B cell (primary cell): ENCODE measurements around the gene LDB1. TPM values are rescaled to one million over a fixed set of nuclear protein-coding genes. Genes with fewer than 3 reads are reported as not detected.

Source experiments
- ATAC-seq: fragments of 200-7000 bp; cut with Tn5 transposase; one replicate; pipeline ENCODE4 v1.10.0; 2021; ENCODE audit warnings: low read depth, mild to moderate bottlenecking, moderate number of reproducible peaks, moderate library complexity
- CTCF ChIA-PET: fragments of 350-600 bp; sonication (Branson Sonifier 250); formaldehyde crosslinking; loops from one replicate; lab custom pipeline; 2021; ENCODE audit warnings: antibody characterized with exemption, inconsistent platforms; lab: Charles Lee
- POLR2A ChIA-PET: fragments of 350-600 bp; sonication (Branson Sonifier 250); formaldehyde crosslinking; loops from one replicate; lab custom pipeline; 2021; ENCODE audit warnings: antibody characterized with exemption; lab: Charles Lee
- DNase-seq: peaks from one replicate; pipeline ENCODE4 v3.0.0; 2013
- H2AFZ ChIP-seq: 2 replicates; pipeline ENCODE4 v1.6.1; 2012; ENCODE audit warnings: mild to moderate bottlenecking, low read depth, low read length; ENCODE audit not compliant: insufficient read depth, poor library complexity, severe bottlenecking
- H3K27ac ChIP-seq, 2 donors: 1 replicate in 1 of 2; 2 replicates in 1 of 2; pipeline ENCODE4 v1.5.1; 2012 to 2013; ENCODE audit warnings: low read length in 2 of 2, mild to moderate bottlenecking in 2 of 2, moderate library complexity in 1 of 2
- H3K27me3 ChIP-seq, 4 experiments: fragments of 200-600 bp in 1 of 4; sonication (generic) in 1 of 4; replicated peaks in 1 of 4; 1 replicate in 2 of 4; 2 replicates in 2 of 4; pipeline versions ENCODE4 v1.6.1 to v1.7.0; 2013 to 2016; ENCODE audit warnings: low read length in 3 of 4, mild to moderate bottlenecking in 2 of 4, mixed read lengths in 1 of 4, moderate library complexity in 1 of 4; ENCODE audit not compliant: insufficient read depth in 4 of 4, control insufficient read depth in 3 of 4; ENCODE audit errors: control extremely low read depth in 1 of 4
- H3K36me3 ChIP-seq, 2 experiments: replicated peaks in 1 of 2; 1 replicate in 1 of 2; 2 replicates in 1 of 2; pipeline versions ENCODE4 v1.6.1 to v1.7.1; 2013; ENCODE audit warnings: low read length in 1 of 2; ENCODE audit not compliant: insufficient read depth in 2 of 2, control insufficient read depth in 1 of 2; ENCODE audit errors: control extremely low read depth in 1 of 2, extremely low read depth in 1 of 2
- H3K4me1 ChIP-seq, 2 donors: fragments of 200-600 bp in 1 of 2; sonication (generic) in 1 of 2; 1 replicate in 1 of 2; 2 replicates in 1 of 2; pipeline versions ENCODE4 v1.5.1 to v1.6.1; 2013 to 2017; ENCODE audit warnings: low read length in 2 of 2; ENCODE audit not compliant: control insufficient read depth in 2 of 2, insufficient read depth in 2 of 2
- H3K4me2 ChIP-seq: replicated peaks from 2 replicates; pipeline ENCODE3; 2012; ENCODE audit warnings: mild to moderate bottlenecking, low read depth, low read length; ENCODE audit not compliant: poor library complexity, severe bottlenecking
- H3K4me3 ChIP-seq, 5 experiments: fragments of 200-600 bp in 1 of 5; sonication (generic) in 1 of 5; 1 replicate in 3 of 5; 2 replicates in 2 of 5; pipeline versions ENCODE4 v1.5.1 to v1.7.0; 2011 to 2016; ENCODE audit warnings: low read length in 4 of 5, mild to moderate bottlenecking in 4 of 5, low read depth in 2 of 5, control low read depth in 1 of 5, moderate library complexity in 1 of 5; ENCODE audit not compliant: insufficient read depth in 1 of 5; ENCODE audit errors: control extremely low read depth in 1 of 5, extremely low read depth in 1 of 5
- H3K79me2 ChIP-seq: fragments of 200-600 bp; sonication (generic); one replicate; pipeline ENCODE4 v1.6.0; 2016; ENCODE audit warnings: low read length; ENCODE audit not compliant: control insufficient read depth, insufficient read depth
- H3K9ac ChIP-seq: fragments of 200-600 bp; sonication (generic); 2 replicates; pipeline ENCODE4 v1.6.1; 2017; ENCODE audit warnings: mild to moderate bottlenecking, low read length, moderate library complexity
- H3K9me3 ChIP-seq, 3 donors: one replicate each; pipeline versions ENCODE4 v1.6.1 to v1.7.1; 2013; ENCODE audit warnings: low read length in 2 of 3; ENCODE audit not compliant: control insufficient read depth in 2 of 3, insufficient read depth in 1 of 3; ENCODE audit errors: control extremely low read depth in 1 of 3
- H4K20me1 ChIP-seq: 2 replicates; pipeline ENCODE4 v1.6.0; 2012; ENCODE audit warnings: mild to moderate bottlenecking, low read length; ENCODE audit not compliant: insufficient read depth, control insufficient read depth, poor library complexity, severe bottlenecking
- H3K27ac Mint-ChIP-seq: one replicate; pipeline ENCODE4 v1.8.0; 2021; ENCODE audit warnings: mixed read lengths
- H3K27me3 Mint-ChIP-seq: one replicate; pipeline ENCODE4 v1.8.0; 2021; ENCODE audit warnings: mixed read lengths
- H3K4me1 Mint-ChIP-seq: one replicate; pipeline ENCODE4 v1.8.0; 2021; ENCODE audit warnings: mixed read lengths
- H3K4me3 Mint-ChIP-seq: one replicate; pipeline ENCODE4 v1.8.0; 2021; ENCODE audit warnings: mixed read lengths
- H3K9me3 Mint-ChIP-seq: one replicate; pipeline ENCODE4 v1.8.0; 2022; ENCODE audit warnings: mixed read lengths; ENCODE audit not compliant: insufficient read depth
- EZH2 ChIP-seq: IDR thresholded peaks from 2 replicates; pipeline ENCODE4 v1.6.1; 2012; ENCODE audit warnings: borderline replicate concordance, low read depth, mild to moderate bottlenecking, moderate library complexity, low read length; ENCODE audit not compliant: insufficient read depth, poor library complexity, severe bottlenecking
- WGBS: methylation state at CpG from one replicate; pipeline ENCODE4 v1.1.5; 2013; ENCODE audit warnings: missing lambda C conversion rate; ENCODE audit not compliant: insufficient coverage; 5-methylcytosine and 5-hydroxymethylcytosine counted together
- intact Hi-C: fragments of 100-400 bp; cut with micrococcal nuclease; formaldehyde crosslinking; loops from one replicate; pipeline ENCODE4 v1.10.0; 2022
- polyA plus RNA-seq: library from polyadenylated mRNA; depleted of rRNA; stranded (reverse); fragments of >200 nt; gene quantifications from 2 replicates; pipeline ENCODE4 v1.2.3, GENCODE V29; 2012
- total RNA-seq, 2 donors: library from RNA; stranded (reverse); fragments of 120-200 nt in 1 of 2; gene quantifications; 1 replicate in 1 of 2; 2 replicates in 1 of 2; pipeline versions ENCODE4 v1.2.3 to v1.2.4, GENCODE V29; 2013 to 2022
- TF ChIP-seq, protein P1 (sequence below): fragments of 200-600 bp; IDR thresholded peaks from one replicate; pipeline ENCODE4 v1.8.0; 2022; ENCODE audit warnings: antibody characterized with exemption, mild to moderate bottlenecking

Gene LDB1
- total and polyA plus RNA-seq, 2 donors (not counting 1 experiment from before 2014, with no cell fraction given) = 114 to 139 TPM

DNA sequence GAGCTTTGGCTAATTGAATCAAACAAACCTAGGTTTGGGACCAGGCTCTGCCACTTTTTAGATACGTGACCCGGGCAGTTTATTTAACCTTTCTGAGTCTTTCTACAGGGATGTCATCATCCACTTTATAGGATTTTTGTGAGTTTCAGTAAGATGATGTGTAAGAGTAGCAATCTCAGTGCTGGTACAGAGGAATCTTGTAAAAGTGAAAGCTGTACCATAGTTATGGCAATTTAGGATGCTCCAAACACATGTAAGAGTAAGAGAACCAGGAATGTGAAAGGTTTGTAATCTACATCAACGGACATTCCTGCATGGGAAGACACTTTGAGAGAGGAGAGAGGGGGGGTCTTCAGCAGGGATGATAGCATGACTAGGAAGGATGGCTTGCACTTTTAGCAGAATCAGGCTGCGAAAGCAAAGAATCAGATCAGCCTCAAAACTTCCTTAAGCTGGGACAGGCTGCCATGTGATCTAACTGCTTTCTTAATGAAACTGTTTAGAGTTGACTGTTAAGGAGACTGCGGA, 33.0 kb upstream of the LDB1 start:
- peak overlapping the region; percentile 99 for H3K9ac ChIP-seq
- DNase-seq (no peak), ATAC-seq (no peak)
- TF ChIP-seq EZH2 = no peak
- TF ChIP-seq, protein P1, sequence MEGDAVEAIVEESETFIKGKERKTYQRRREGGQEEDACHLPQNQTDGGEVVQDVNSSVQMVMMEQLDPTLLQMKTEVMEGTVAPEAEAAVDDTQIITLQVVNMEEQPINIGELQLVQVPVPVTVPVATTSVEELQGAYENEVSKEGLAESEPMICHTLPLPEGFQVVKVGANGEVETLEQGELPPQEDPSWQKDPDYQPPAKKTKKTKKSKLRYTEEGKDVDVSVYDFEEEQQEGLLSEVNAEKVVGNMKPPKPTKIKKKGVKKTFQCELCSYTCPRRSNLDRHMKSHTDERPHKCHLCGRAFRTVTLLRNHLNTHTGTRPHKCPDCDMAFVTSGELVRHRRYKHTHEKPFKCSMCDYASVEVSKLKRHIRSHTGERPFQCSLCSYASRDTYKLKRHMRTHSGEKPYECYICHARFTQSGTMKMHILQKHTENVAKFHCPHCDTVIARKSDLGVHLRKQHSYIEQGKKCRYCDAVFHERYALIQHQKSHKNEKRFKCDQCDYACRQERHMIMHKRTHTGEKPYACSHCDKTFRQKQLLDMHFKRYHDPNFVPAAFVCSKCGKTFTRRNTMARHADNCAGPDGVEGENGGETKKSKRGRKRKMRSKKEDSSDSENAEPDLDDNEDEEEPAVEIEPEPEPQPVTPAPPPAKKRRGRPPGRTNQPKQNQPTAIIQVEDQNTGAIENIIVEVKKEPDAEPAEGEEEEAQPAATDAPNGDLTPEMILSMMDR = no peak
- H3K79me2 ChIP-seq = peaks cover 60% of the 10 kb centered on the region
- 23% methylated on average over 3 of the region's 5 CpGs for WGBS
- Mint-ChIP-seq H3K4me3 (peak overlapping the region; percentile 95), H3K9me3 (no peaks in the 10 kb centered on the region), H3K4me1 (peaks cover 36% of the 10 kb centered on the region), H3K27me3 (no peaks in the 10 kb centered on the region), H3K27ac (peak overlapping the region; percentile 95)
- H3K4me3 ChIP-seq = peak overlapping the region; percentile 22 to 99 (median 96)
- no peaks in the 10 kb centered on the region for H3K27me3 ChIP-seq
- intact Hi-C loops = loop anchor here (2.0 to 5.0 kb wide), 3 partner anchors 268 to 1244 kb away; partner anchors contain the start of genes ARL3, ATP5MK, FBXL15 and PDCD11
- ChIA-PET CTCF (interaction anchor here (1.2 to 1.5 kb wide), 2 partner anchors 17 to 20 kb away, joined by 4 read pairs; partner anchors contain the start of gene PPRC1), POLR2A (interaction anchor here (0.6 to 1.4 kb wide), 2 partner anchors 31 to 102 kb away, joined by 4 to 5 read pairs; no protein-coding TSS in a partner anchor)
- peaks cover 0 to 45% of the 10 kb centered on the region in 2 experiments for H3K36me3 ChIP-seq
- peaks cover 0 to 5% (median 0%) of the 10 kb centered on the region in 3 donors for H3K9me3 ChIP-seq
- peak overlapping the region; percentile 95 for H3K4me2 ChIP-seq
- peak overlapping the region; percentile 89 for H2AFZ ChIP-seq
- peak overlapping the region; percentile 85 to 93 for H3K27ac ChIP-seq
- H3K4me1 ChIP-seq = peaks cover 15 to 24% of the 10 kb centered on the region in 2 donors
- H4K20me1 ChIP-seq = peaks cover 43% of the 10 kb centered on the region

DNA sequence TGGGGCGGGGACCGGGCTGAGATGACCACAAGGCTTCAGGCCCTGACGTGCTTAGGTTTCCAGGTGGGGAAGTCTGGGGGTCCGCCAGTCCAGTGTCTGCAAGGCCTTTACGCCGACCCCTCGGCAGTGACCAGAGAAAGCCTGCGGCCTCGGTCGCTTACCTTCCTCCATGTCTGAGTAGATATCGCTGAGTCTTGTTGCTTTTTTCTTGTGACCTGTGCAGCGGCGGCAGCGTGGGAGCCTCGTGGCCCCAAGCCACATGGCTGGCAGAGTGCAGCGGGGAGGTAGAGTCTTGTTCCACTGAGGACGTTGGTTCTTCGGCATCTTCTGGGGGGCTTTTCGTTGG, 32.4 kb upstream of the LDB1 start:
- Mint-ChIP-seq H3K27ac (peak overlapping the region; percentile 95), H3K4me3 (peak overlapping the region; percentile 95), H3K4me1 (peaks cover 36% of the 10 kb centered on the region), H3K27me3 (no peaks in the 10 kb centered on the region), H3K9me3 (no peaks in the 10 kb centered on the region)
- Histone ChIP-seq H3K79me2 (peaks cover 53% of the 10 kb centered on the region), H3K27me3 (no peaks in the 10 kb centered on the region), H3K9ac (peak overlapping the region; percentile 99), H3K4me2 (peak overlapping the region; percentile 95), H2AFZ (peak overlapping the region; percentile 89), H4K20me1 (peaks cover 38% of the 10 kb centered on the region), H3K9me3 (peaks cover 0 to 5% (median 0%) of the 10 kb centered on the region in 3 donors), H3K27ac (peak overlapping the region; percentile 85 to 93), H3K4me3 (peak overlapping the region; percentile 22 to 99 (median 96)), H3K36me3 (peaks cover 0 to 45% of the 10 kb centered on the region in 2 experiments), H3K4me1 (peaks cover 15 to 24% of the 10 kb centered on the region in 2 donors)
- ATAC-seq = peak; percentile 0
- under 1% methylated on average over 18 of the region's 19 CpGs for WGBS
- DNase-seq = no peak
- CTCF ChIA-PET = interaction anchor here (0.7 to 1.4 kb wide), 5 partner anchors 17 to 271 kb away, joined by 3 to 5 read pairs (median 3); partner anchors contain the start of gene PPRC1
- TF ChIP-seq, protein P1 = no peak
- TF ChIP-seq EZH2 = no peak
- POLR2A ChIA-PET = interaction anchor here (0.6 kb wide), 3 partner anchors 30 to 101 kb away, joined by 3 to 5 read pairs (median 5); no protein-coding TSS in a partner anchor
- intact Hi-C loops = loop anchor here (1.0 to 5.0 kb wide), 12 partner anchors 20 to 1244 kb away; partner anchors contain the start of genes ARL3, ARMH3, ATP5MK and FBXL15
